Stimulated activated CD8-positive, alpha-beta memory T cell treated with anti-CD3 and anti-CD28 coated beads, Interleukin-15, amount 100 ng/mL, for 4 hours (primary cell): ENCODE data around the gene ZNF182.
"Not testable (repeated sequence)": the region's sequence is repeated elsewhere in the genome, so short reads cannot be mapped to it uniquely, and the experiment has no call there.

Experiments used
- DNase-seq, 2 donors: peaks; one replicate each; pipeline ENCODE4 v3.0.0-alpha.2; 2020; ENCODE audit warnings: low read depth in 2 of 2

Gene ZNF182

GRCh38 chrX:48002319-48002718, 1.5 kb downstream of the ZNF182 start:
- no peak for DNase-seq

- no peak for DNase-seq
Observed at GRCh38 chrX:48001260-48001659, 2.5 kb downstream of the ZNF182 start.

- no peak for DNase-seq
Observed at GRCh38 chrX:47992669-47993068, 11.1 kb downstream of the ZNF182 start.

GRCh38 chrX:47992095-47992380, 11.8 kb downstream of the ZNF182 start:
- no peak for DNase-seq

- DNase-seq: no peak
Observed at GRCh38 chrX:47991263-47992094, 12.3 kb downstream of the ZNF182 start.

- no peak for DNase-seq
Observed at GRCh38 chrX:47976254-47977151, 27.3 kb downstream of the ZNF182 start.

- DNase-seq: no peak
Observed at GRCh38 chrX:47973235-47973634, 30.6 kb downstream of the ZNF182 start.

- not testable (repeated sequence) for DNase-seq
Observed at GRCh38 chrX:47965526-47965925, 38.3 kb downstream of the ZNF182 start.

- DNase-seq: not testable (repeated sequence)
Observed at GRCh38 chrX:47961830-47962229, 42.0 kb downstream of the ZNF182 start.

- DNase-seq: no peak
Observed at GRCh38 chrX:47960406-47960805, 43.4 kb downstream of the ZNF182 start.

- DNase-seq: no peak
Observed at GRCh38 chrX:47958761-47959342, 44.9 kb downstream of the ZNF182 start.

GRCh38 chrX:47958206-47958605, 45.6 kb downstream of the ZNF182 start:
- not testable (repeated sequence) for DNase-seq

- no peak for DNase-seq
Observed at GRCh38 chrX:47956016-47956415, 47.8 kb downstream of the ZNF182 start.

- DNase-seq: not testable (repeated sequence)
Observed at GRCh38 chrX:47955295-47955694, 48.5 kb downstream of the ZNF182 start.

GRCh38 chrX:47941423-47941822, 62.4 kb downstream of the ZNF182 start:
- no peak for DNase-seq

GRCh38 chrX:47940448-47940847, 63.3 kb downstream of the ZNF182 start:
- DNase-seq: no peak

- DNase-seq: no peak
Observed at GRCh38 chrX:47936940-47937317, 66.9 kb downstream of the ZNF182 start.

GRCh38 chrX:47936224-47936939, 67.4 kb downstream of the ZNF182 start:
- no peak for DNase-seq

GRCh38 chrX:47933946-47934345, 69.8 kb downstream of the ZNF182 start:
- DNase-seq: no peak

GRCh38 chrX:47931970-47932369, 71.8 kb downstream of the ZNF182 start:
- DNase-seq: not testable (repeated sequence)

- DNase-seq: no peak
Observed at GRCh38 chrX:47927212-47927611, 76.6 kb downstream of the ZNF182 start.
